Measurements from ENCODE around the gene LUC7L2. TPM values are rescaled to one million over a fixed set of nuclear protein-coding genes. Genes with fewer than 3 reads are reported as not detected.

Gene LUC7L2
- total and polyA plus RNA-seq, 10 of the 15 experiments (the other 5 are each of a cell fraction or from before 2014, with no cell fraction given) = 31.7 to 98.7 (median 68.6) TPM

GRCh38 chr7:139359366-139360209 is at the start of gene LUC7L2 (continued):
- TF ChIP-seq, protein P1, sequence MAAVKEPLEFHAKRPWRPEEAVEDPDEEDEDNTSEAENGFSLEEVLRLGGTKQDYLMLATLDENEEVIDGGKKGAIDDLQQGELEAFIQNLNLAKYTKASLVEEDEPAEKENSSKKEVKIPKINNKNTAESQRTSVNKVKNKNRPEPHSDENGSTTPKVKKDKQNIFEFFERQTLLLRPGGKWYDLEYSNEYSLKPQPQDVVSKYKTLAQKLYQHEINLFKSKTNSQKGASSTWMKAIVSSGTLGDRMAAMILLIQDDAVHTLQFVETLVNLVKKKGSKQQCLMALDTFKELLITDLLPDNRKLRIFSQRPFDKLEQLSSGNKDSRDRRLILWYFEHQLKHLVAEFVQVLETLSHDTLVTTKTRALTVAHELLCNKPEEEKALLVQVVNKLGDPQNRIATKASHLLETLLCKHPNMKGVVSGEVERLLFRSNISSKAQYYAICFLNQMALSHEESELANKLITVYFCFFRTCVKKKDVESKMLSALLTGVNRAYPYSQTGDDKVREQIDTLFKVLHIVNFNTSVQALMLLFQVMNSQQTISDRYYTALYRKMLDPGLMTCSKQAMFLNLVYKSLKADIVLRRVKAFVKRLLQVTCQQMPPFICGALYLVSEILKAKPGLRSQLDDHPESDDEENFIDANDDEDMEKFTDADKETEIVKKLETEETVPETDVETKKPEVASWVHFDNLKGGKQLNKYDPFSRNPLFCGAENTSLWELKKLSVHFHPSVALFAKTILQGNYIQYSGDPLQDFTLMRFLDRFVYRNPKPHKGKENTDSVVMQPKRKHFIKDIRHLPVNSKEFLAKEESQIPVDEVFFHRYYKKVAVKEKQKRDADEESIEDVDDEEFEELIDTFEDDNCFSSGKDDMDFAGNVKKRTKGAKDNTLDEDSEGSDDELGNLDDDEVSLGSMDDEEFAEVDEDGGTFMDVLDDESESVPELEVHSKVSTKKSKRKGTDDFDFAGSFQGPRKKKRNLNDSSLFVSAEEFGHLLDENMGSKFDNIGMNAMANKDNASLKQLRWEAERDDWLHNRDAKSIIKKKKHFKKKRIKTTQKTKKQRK (IDR thresholded peaks at IDR 0.05; ENCODE audit: low read depth, low read length) = no peak
- TF ChIP-seq SMC3 (IDR thresholded peaks at IDR 0.05; ENCODE audit: borderline replicate concordance, low read length) (no peak), RAD21 (IDR thresholded peaks at IDR 0.05; ENCODE audit: insufficient read depth, low read depth, low read length) (no peak), SREBF1 (IDR thresholded peaks at IDR 0.05; ENCODE audit: low read length) (no peak), LARP7 (IDR thresholded peaks at IDR 0.05) (peak; percentile 64; the same call in 1 of the 2 replicates), CHD2 (IDR thresholded peaks at IDR 0.05; ENCODE audit: borderline replicate concordance, low read depth, low read length) (peak; percentile 100), FOS (IDR thresholded peaks at IDR 0.05; ENCODE audit: borderline replicate concordance, extremely low read depth, insufficient read length) (no peak), KDM1A (IDR thresholded peaks at IDR 0.05; ENCODE audit: borderline replicate concordance) (no peak), YBX1 (IDR thresholded peaks at IDR 0.05) (no peak), JUND (IDR thresholded peaks at IDR 0.05; ENCODE audit: low read depth, low read length) (no peak), EED (IDR thresholded peaks at IDR 0.05; ENCODE audit: low read depth) (peak; percentile 35; the same call in 1 of the 2 replicates), FOXK2 (IDR thresholded peaks at IDR 0.05) (no peak), MYC (IDR thresholded peaks at IDR 0.05; ENCODE audit: insufficient read depth, insufficient read length, insufficient replicate concordance, low read length, severe bottlenecking) (no peak), TBL1XR1 (IDR thresholded peaks at IDR 0.05; ENCODE audit: low read depth, low read length) (0 out of 2 replicates have a peak, but pooled peaks have one; percentile 27), E2F4 (IDR thresholded peaks at IDR 0.05; ENCODE audit: low read depth, low read length) (peak; percentile 72; the same call in 1 of the 2 replicates), RUNX3 (IDR thresholded peaks at IDR 0.05; ENCODE audit: low read length) (peak; percentile 76), POLR2AphosphoS2 (IDR thresholded peaks at IDR 0.05; ENCODE audit: low read depth, low read length) (peak; percentile 97), MTA3 (IDR thresholded peaks at IDR 0.05; ENCODE audit: borderline replicate concordance, low read length) (no peak), RFX5 (IDR thresholded peaks at IDR 0.05; ENCODE audit: low read depth, low read length) (peak; percentile 49; the same call in 1 of the 2 replicates), MXI1 (IDR thresholded peaks at IDR 0.05; ENCODE audit: low read depth, low read length) (peak; percentile 92), BRCA1 (IDR thresholded peaks at IDR 0.05; ENCODE audit: low read depth, low read length) (peak; percentile 98), POLR2AphosphoS5 (IDR thresholded peaks at IDR 0.05; ENCODE audit: low read length) (peak; percentile 98)
- TF ChIP-seq, protein P2, sequence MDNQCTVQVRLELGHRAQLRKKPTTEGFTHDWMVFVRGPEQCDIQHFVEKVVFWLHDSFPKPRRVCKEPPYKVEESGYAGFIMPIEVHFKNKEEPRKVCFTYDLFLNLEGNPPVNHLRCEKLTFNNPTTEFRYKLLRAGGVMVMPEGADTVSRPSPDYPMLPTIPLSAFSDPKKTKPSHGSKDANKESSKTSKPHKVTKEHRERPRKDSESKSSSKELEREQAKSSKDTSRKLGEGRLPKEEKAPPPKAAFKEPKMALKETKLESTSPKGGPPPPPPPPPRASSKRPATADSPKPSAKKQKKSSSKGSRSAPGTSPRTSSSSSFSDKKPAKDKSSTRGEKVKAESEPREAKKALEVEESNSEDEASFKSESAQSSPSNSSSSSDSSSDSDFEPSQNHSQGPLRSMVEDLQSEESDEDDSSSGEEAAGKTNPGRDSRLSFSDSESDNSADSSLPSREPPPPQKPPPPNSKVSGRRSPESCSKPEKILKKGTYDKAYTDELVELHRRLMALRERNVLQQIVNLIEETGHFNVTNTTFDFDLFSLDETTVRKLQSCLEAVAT (IDR thresholded peaks at IDR 0.05) = no peak
- TF ChIP-seq, protein P3, sequence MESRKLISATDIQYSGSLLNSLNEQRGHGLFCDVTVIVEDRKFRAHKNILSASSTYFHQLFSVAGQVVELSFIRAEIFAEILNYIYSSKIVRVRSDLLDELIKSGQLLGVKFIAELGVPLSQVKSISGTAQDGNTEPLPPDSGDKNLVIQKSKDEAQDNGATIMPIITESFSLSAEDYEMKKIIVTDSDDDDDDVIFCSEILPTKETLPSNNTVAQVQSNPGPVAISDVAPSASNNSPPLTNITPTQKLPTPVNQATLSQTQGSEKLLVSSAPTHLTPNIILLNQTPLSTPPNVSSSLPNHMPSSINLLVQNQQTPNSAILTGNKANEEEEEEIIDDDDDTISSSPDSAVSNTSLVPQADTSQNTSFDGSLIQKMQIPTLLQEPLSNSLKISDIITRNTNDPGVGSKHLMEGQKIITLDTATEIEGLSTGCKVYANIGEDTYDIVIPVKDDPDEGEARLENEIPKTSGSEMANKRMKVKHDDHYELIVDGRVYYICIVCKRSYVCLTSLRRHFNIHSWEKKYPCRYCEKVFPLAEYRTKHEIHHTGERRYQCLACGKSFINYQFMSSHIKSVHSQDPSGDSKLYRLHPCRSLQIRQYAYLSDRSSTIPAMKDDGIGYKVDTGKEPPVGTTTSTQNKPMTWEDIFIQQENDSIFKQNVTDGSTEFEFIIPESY (IDR thresholded peaks at IDR 0.05) = no peak
